ENCODE results near the gene PRKN. TPM values are rescaled to one million over a fixed set of nuclear protein-coding genes. Genes with fewer than 3 reads are reported as not detected.

The PRKN gene
- total and polyA plus RNA-seq, 2 donors (not counting 1 experiment from before 2014, with no cell fraction given): 0.43 to 4.6 TPM

- H3K4me1 ChIP-seq (ENCODE audit: control insufficient read depth, extremely low read depth, insufficient read depth, low read length): no peaks in the 10 kb centered on the region
- H2AFZ ChIP-seq (ENCODE audit: low read length): no peak overlapping the region
- no peaks in the 10 kb centered on the region for H3K79me2 ChIP-seq (ENCODE audit: control insufficient read depth, insufficient read depth, low read length)
- no peaks in the 10 kb centered on the region for H3K36me3 ChIP-seq (ENCODE audit: control insufficient read depth, insufficient read depth, low read length)
- TF ChIP-seq EZH2 (IDR thresholded peaks at IDR 0.05; ENCODE audit: low read length, missing control alignments): no peak
- no peak for TF ChIP-seq CTCF (conservative IDR thresholded peaks at IDR 0.05 in 1 of 2, IDR thresholded peaks at IDR 0.05 in 1 of 2; ENCODE audit: low read depth in 1 of 2, low read length in 2 of 2)
- no peak overlapping the region for H3K9ac ChIP-seq (ENCODE audit: insufficient read depth, low read length)
- H3K4me3 ChIP-seq (replicated peaks in 1 of 4; ENCODE audit: control extremely low read depth in 1 of 4, insufficient read depth in 1 of 4, low read depth in 3 of 4, low read length in 4 of 4): no peak overlapping the region
- H3K9me3 ChIP-seq (ENCODE audit: control insufficient read depth, insufficient read depth, low read depth, low read length): no peaks in the 10 kb centered on the region
- no peak overlapping the region for H3K27ac ChIP-seq (ENCODE audit: insufficient read depth, low read length)
- H4K20me1 ChIP-seq (ENCODE audit: control insufficient read depth, extremely low read depth, insufficient read depth, low read length): no peaks in the 10 kb centered on the region
- no peak overlapping the region for H3K4me2 ChIP-seq (ENCODE audit: extremely low read depth, insufficient read depth, low read length)
- H3K27me3 ChIP-seq (ENCODE audit: control insufficient read depth, insufficient read depth, low read length): no peaks in the 10 kb centered on the region
- DNase-seq (ENCODE audit: low read depth in 2 of 2): peak in 1 of 2 donors; percentile 1
Measured at GRCh38 chr6:161891542-161891941, 836.0 kb downstream of the PRKN start.

DNA sequence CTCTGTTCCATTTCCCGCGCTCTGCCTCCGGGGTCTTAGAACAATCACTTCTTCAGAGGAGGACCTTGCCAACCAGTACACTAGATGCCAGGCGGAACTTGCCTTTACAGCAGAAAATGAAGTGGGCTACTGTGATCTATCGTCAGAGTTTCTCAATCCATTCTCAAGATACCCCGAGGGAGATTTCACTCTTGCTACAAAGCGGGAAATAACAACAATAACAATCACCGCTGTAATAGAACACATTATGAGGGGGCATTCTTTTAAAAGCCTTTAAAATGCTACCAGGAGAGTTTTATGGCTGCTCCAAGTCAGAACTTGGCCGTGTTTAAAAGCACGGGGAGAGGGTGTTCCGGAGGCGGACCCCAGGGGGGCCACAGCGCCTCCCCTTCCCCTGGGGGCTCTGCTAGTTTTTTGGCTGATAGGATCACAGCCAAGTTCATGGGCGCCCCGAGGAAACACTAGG is 836.7 kb downstream of the PRKN start:
- no peak overlapping the region for H3K4me2 ChIP-seq (ENCODE audit: extremely low read depth, insufficient read depth, low read length)
- H2AFZ ChIP-seq (ENCODE audit: low read length): no peak overlapping the region
- no peaks in the 10 kb centered on the region for H3K9me3 ChIP-seq (ENCODE audit: control insufficient read depth, insufficient read depth, low read depth, low read length)

GRCh38 chr6:161890133-161890831 is 837.3 kb downstream of the PRKN start:
- Histone ChIP-seq H4K20me1 (ENCODE audit: control insufficient read depth, extremely low read depth, insufficient read depth, low read length) (no peaks in the 10 kb centered on the region), H3K4me1 (ENCODE audit: control insufficient read depth, extremely low read depth, insufficient read depth, low read length) (no peaks in the 10 kb centered on the region), H3K9me3 (ENCODE audit: control insufficient read depth, insufficient read depth, low read depth, low read length) (no peaks in the 10 kb centered on the region), H3K27me3 (ENCODE audit: control insufficient read depth, insufficient read depth, low read length) (no peaks in the 10 kb centered on the region), H3K79me2 (ENCODE audit: control insufficient read depth, insufficient read depth, low read length) (no peaks in the 10 kb centered on the region), H3K4me2 (ENCODE audit: extremely low read depth, insufficient read depth, low read length) (no peak overlapping the region), H3K36me3 (ENCODE audit: control insufficient read depth, insufficient read depth, low read length) (no peaks in the 10 kb centered on the region), H3K27ac (ENCODE audit: insufficient read depth, low read length) (no peak overlapping the region), H3K9ac (ENCODE audit: insufficient read depth, low read length) (no peak overlapping the region), H2AFZ (ENCODE audit: low read length) (no peak overlapping the region), H3K4me3 (replicated peaks in 1 of 4; ENCODE audit: control extremely low read depth in 1 of 4, insufficient read depth in 1 of 4, low read depth in 3 of 4, low read length in 4 of 4) (peak overlapping the region in 1 of 4 experiments; percentile 20)
- TF ChIP-seq CTCF (conservative IDR thresholded peaks at IDR 0.05 in 1 of 2, IDR thresholded peaks at IDR 0.05 in 1 of 2; ENCODE audit: low read depth in 1 of 2, low read length in 2 of 2) (no peak), EZH2 (IDR thresholded peaks at IDR 0.05; ENCODE audit: low read length, missing control alignments) (no peak)
- peak; percentile 11 to 40 for DNase-seq (ENCODE audit: low read depth in 2 of 2)

More for the DNA sequence above, 836.7 kb downstream of the PRKN start:
- Histone ChIP-seq H3K27ac (ENCODE audit: insufficient read depth, low read length) (no peak overlapping the region), H3K36me3 (ENCODE audit: control insufficient read depth, insufficient read depth, low read length) (no peaks in the 10 kb centered on the region), H3K4me1 (ENCODE audit: control insufficient read depth, extremely low read depth, insufficient read depth, low read length) (no peaks in the 10 kb centered on the region), H3K4me3 (replicated peaks in 1 of 4; ENCODE audit: control extremely low read depth in 1 of 4, insufficient read depth in 1 of 4, low read depth in 3 of 4, low read length in 4 of 4) (peak overlapping the region in 1 of 4 experiments; percentile 20), H3K9ac (ENCODE audit: insufficient read depth, low read length) (no peak overlapping the region), H3K79me2 (ENCODE audit: control insufficient read depth, insufficient read depth, low read length) (no peaks in the 10 kb centered on the region), H3K27me3 (ENCODE audit: control insufficient read depth, insufficient read depth, low read length) (no peaks in the 10 kb centered on the region), H4K20me1 (ENCODE audit: control insufficient read depth, extremely low read depth, insufficient read depth, low read length) (no peaks in the 10 kb centered on the region)
- no peak for DNase-seq (ENCODE audit: low read depth in 2 of 2)
- TF ChIP-seq CTCF (conservative IDR thresholded peaks at IDR 0.05 in 1 of 2, IDR thresholded peaks at IDR 0.05 in 1 of 2; ENCODE audit: low read depth in 1 of 2, low read length in 2 of 2): no peak
- TF ChIP-seq EZH2 (IDR thresholded peaks at IDR 0.05; ENCODE audit: low read length, missing control alignments): no peak

Data from fibroblast of lung (primary cell).